ENCODE data around the gene ALDOA.
A peak's percentile ranks its signal among the peaks of the same experiment; 100 is the strongest.

Gene ALDOA

DNA sequence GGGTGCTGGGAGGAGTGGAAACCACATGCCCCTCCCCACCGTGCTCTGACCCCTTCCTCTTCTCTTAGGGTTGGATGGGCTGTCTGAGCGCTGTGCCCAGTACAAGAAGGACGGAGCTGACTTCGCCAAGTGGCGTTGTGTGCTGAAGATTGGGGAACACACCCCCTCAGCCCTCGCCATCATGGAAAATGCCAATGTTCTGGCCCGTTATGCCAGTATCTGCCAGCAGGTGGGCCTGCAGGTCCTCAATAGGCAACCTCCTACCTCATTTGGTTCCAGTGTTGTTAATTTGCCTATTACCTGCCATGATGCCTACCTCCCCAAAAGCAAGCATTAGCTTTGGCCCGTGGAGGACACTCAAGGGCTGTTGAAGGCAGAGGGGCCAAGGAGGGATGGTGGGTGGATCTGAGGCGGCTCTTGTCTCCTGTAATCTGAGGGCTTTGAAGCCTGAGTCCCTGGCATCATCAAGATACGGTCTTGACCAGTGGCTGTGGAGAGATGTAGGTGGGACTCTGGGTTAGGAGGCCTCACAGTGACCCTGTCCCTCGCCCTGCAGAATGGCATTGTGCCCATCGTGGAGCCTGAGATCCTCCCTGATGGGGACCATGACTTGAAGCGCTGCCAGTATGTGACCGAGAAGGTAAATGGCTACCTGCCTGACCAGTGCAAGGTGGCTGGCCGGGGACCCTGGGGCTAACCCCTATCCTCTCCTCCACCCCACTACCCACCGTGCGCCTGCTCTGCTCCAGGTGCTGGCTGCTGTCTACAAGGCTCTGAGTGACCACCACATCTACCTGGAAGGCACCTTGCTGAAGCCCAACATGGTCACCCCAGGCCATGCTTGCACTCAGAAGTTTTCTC lies 3.4 kb downstream of the ALDOA start:
- H3K4me3 ChIP-seq (ENCODE audit: low read depth, low read length) = no peak overlapping the region
- TF ChIP-seq CTCF (IDR thresholded peaks at IDR 0.05; ENCODE audit: low read depth, low read length, missing control alignments) = peak; percentile 61
- DNase-seq (ENCODE audit: low read depth) = no peak

DNA sequence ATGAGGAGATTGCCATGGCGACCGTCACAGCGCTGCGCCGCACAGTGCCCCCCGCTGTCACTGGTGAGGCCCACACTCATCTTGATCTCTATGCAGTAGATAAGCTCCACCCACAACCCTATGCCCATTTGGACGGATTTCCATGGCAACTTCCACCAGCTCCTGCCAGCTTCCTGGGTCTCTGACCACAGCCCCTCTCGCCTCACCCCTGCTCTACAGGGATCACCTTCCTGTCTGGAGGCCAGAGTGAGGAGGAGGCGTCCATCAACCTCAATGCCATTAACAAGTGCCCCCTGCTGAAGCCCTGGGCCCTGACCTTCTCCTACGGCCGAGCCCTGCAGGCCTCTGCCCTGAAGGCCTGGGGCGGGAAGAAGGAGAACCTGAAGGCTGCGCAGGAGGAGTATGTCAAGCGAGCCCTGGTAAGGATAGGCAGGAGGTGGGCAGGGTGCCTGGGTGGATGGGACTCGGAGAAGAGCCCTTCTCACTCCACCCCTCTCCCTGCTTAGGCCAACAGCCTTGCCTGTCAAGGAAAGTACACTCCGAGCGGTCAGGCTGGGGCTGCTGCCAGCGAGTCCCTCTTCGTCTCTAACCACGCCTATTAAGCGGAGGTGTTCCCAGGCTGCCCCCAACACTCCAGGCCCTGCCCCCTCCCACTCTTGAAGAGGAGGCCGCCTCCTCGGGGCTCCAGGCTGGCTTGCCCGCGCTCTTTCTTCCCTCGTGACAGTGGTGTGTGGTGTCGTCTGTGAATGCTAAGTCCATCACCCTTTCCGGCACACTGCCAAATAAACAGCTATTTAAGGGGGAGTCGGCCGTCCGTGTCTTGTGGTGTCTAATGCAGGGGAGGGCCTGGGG lies 4.3 kb downstream of the ALDOA start:
- DNase-seq (ENCODE audit: low read depth) = no peak
- H3K4me3 ChIP-seq (ENCODE audit: low read depth, low read length) = no peak overlapping the region
- TF ChIP-seq CTCF (IDR thresholded peaks at IDR 0.05; ENCODE audit: low read depth, low read length, missing control alignments) = no peak

- TF ChIP-seq CTCF (IDR thresholded peaks at IDR 0.05; ENCODE audit: low read depth, low read length, missing control alignments) = no peak
- no peak for DNase-seq (ENCODE audit: low read depth)
- no peak overlapping the region for H3K4me3 ChIP-seq (ENCODE audit: low read depth, low read length)
Observed at GRCh38 chr16:30070490-30070889, 4.9 kb downstream of the ALDOA start.

- DNase-seq (ENCODE audit: low read depth) = no peak
- no peak for TF ChIP-seq CTCF (IDR thresholded peaks at IDR 0.05; ENCODE audit: low read depth, low read length, missing control alignments)
- peak within 1 kb of the TSS; percentile 80 for H3K4me3 ChIP-seq (ENCODE audit: low read depth, low read length)
Observed at GRCh38 chr16:30075503-30076275, 10.1 kb downstream of the ALDOA start, which contains the start of gene PPP4C. Gene PPP4C, plus strand, starts transcription at chr16:30075994. Its CDS starts 384 bp downstream, at chr16:30076378.

DNA sequence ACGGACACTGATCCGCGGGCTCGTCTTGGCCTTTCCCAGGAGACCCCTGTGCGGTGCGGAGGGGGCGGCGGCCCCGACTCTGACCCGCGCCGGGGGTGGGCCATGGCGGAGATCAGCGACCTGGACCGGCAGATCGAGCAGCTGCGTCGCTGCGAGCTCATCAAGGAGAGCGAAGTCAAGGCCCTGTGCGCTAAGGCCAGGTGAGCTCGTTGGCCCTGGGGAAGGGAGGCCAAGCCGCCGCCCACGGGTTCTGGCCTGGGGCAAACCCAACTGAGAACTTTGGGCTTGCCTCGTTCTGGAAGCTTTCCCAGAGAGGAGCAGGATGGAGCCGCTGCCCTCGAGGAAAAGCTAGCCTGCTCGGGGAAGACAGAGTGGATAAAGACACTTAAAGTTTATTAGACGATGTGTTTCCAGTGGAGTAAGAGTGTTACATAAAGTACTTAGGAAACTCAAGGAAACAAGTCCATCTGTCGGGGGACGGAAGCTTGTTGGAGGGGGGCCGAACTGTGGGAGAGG lies 10.8 kb downstream of the ALDOA start:
- no peak for DNase-seq (ENCODE audit: low read depth)
- TF ChIP-seq CTCF (IDR thresholded peaks at IDR 0.05; ENCODE audit: low read depth, low read length, missing control alignments) = no peak
- peak overlapping the region; percentile 80 for H3K4me3 ChIP-seq (ENCODE audit: low read depth, low read length)

- H3K4me3 ChIP-seq (ENCODE audit: low read depth, low read length) = no peak overlapping the region
- no peak for TF ChIP-seq CTCF (IDR thresholded peaks at IDR 0.05; ENCODE audit: low read depth, low read length, missing control alignments)
- no peak for DNase-seq (ENCODE audit: low read depth)
Observed at GRCh38 chr16:30077656-30078055, 12.1 kb downstream of the ALDOA start.

Measured in GM12864 (cell line).